Fibroblast of lung (primary cell): Measurements from ENCODE around the gene ZDHHC13.

Experiments used
- EZH2 ChIP-seq: IDR thresholded peaks from 2 replicates; pipeline ENCODE4 v1.5.1; 2012; ENCODE audit warnings: low read length, control low read depth, mild to moderate bottlenecking; ENCODE audit errors: missing control alignments
- TF ChIP-seq, protein P1 (sequence below), 2 donors: IDR thresholded peaks in 1 of 2; conservative IDR thresholded peaks in 1 of 2; 1 replicate in 1 of 2; 2 replicates in 1 of 2; pipeline ENCODE4 v1.5.1; 2011 to 2012; ENCODE audit warnings: low read length in 2 of 2, control low read depth in 1 of 2, inconsistent platforms in 1 of 2, low read depth in 1 of 2, mild to moderate bottlenecking in 1 of 2

DNA sequence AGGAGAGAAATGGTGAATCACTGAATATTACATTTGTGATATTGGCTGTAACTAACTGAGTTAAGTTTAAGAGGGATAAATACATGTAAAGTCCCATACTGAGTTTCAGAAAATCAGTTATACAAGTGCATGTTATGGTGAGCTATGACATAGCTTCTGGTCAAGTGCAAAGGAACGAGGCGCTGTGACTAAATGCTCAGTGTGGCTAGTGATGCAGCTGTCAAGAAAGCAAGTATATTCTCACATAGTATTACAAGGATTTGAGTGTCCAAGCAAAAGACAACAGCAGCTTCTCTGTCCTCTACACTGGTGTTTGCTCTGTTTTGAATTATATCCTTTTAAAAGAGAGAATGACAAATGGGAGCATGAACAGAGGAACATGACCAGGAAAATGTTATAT, 44.7 kb downstream of the ZDHHC13 start:
- TF ChIP-seq, protein P1, sequence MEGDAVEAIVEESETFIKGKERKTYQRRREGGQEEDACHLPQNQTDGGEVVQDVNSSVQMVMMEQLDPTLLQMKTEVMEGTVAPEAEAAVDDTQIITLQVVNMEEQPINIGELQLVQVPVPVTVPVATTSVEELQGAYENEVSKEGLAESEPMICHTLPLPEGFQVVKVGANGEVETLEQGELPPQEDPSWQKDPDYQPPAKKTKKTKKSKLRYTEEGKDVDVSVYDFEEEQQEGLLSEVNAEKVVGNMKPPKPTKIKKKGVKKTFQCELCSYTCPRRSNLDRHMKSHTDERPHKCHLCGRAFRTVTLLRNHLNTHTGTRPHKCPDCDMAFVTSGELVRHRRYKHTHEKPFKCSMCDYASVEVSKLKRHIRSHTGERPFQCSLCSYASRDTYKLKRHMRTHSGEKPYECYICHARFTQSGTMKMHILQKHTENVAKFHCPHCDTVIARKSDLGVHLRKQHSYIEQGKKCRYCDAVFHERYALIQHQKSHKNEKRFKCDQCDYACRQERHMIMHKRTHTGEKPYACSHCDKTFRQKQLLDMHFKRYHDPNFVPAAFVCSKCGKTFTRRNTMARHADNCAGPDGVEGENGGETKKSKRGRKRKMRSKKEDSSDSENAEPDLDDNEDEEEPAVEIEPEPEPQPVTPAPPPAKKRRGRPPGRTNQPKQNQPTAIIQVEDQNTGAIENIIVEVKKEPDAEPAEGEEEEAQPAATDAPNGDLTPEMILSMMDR (conservative IDR thresholded peaks at IDR 0.05 in 1 of 2, IDR thresholded peaks at IDR 0.05 in 1 of 2; ENCODE audit: low read depth in 1 of 2, low read length in 2 of 2): no peak
- no peak for TF ChIP-seq EZH2
